HS-5 (cell line): ENCODE results near the gene OR8D1.
"Not testable (repeated sequence)": the region's sequence is repeated elsewhere in the genome, so short reads cannot be mapped to it uniquely, and the experiment has no call there.

Experiments used
- DNase-seq: peaks from one replicate; pipeline ENCODE4 v3.0.0-alpha.2; 2012; ENCODE audit warnings: low read depth

Gene OR8D1

DNA sequence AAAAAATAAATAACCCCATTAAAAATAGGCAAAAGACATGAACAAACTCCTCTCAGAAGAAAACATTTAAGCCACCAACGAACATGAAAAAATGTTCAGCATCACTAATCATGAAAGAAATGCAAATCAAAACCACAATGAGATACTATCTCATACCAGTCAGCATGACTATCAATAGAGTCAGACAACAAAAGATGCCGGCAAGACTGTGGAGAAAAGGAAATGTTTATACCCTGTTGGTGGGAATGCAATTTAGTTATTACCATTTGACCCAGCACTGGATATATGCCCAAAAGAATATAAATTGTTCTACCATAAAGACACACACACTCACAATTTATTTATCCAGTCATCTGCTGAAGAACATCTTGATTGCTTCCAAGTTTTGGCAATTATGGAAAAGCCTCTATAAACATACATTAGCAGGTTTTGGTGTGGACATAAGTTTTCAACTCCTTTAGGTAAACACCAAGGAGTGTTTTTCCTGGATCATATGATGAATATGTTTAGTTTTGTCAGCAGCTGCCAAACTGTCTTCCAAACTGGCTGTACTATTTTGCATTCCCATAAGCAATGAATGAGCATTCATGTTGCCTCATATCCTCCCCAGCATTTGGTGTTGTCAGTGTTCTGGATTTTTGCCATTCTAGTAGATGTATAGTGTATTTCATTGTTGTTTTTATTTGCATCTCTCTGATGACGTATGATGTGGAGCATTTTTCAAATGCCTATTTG lies 28.0 kb downstream of the OR8D1 start:
- peak; percentile 65 for DNase-seq

GRCh38 chr11:124278261-124278660 lies 35.5 kb downstream of the OR8D1 start:
- no peak for DNase-seq

GRCh38 chr11:124277804-124278203 lies 35.9 kb downstream of the OR8D1 start:
- no peak for DNase-seq

GRCh38 chr11:124277207-124277606 lies 36.5 kb downstream of the OR8D1 start:
- no peak for DNase-seq

- DNase-seq, result peak; percentile 25
Measured at GRCh38 chr11:124276081-124276480, 37.7 kb downstream of the OR8D1 start.

DNA sequence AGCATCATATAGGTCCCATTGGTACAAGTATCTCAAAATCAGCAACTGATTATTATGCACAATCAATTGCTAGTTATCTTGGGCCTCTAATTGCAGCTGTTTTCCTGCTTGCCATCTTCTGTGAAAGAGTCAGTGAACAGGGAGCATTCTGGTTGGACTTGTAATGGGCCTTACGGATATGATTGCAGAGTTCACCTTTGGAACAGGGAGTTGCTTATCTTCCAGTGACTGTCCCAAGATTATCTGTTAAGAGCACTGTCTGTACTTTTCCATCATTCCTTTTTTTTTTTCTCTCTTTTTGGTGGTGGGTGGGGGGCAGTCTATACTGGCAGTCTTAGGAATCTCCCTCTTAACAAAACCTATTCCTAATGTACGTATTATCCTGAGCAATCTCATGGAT lies 39.7 kb downstream of the OR8D1 start:
- DNase-seq, result no peak

GRCh38 chr11:124270886-124271285 lies 42.9 kb downstream of the OR8D1 start:
- not testable (repeated sequence) for DNase-seq

DNA sequence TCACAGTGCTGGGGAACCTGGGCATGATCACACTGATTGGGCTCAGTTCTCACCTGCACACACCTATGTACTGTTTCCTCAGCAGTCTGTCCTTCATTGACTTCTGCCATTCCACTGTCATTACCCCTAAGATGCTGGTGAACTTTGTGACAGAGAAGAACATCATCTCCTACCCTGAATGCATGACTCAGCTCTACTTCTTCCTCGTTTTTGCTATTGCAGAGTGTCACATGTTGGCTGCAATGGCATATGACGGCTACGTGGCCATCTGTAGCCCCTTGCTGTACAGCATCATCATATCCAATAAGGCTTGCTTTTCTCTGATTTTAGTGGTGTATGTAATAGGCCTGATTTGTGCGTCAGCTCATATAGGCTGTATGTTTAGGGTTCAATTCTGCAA lies 48.7 kb downstream of the OR8D1 start:
- DNase-seq, result not testable (repeated sequence)

DNA sequence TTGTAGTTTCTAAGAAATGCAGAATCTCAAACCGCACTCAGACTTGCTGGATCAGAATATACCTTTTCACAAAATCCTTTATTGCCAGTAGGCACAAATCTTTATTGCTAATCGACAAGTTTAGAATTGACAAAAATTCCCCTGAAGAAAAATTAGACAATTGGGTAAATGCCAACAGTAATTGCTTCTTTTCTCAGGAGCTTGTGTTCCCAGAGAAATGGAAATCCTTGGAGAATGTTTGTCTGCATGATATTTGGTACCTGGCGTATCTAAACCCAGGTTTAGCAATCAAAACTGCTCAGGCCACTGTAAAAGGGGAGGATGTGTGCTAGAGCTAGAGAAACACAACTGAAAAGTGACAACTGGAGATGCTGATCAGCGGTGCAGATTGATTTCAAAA lies 57.7 kb downstream of the OR8D1 start, which contains the start of gene OR8G5:
OR8G5 (plus strand) TSS at position 301 of the 400 bp plus-strand sequence. CDS start 8,556 bp downstream, outside the sequence.
- no peak for DNase-seq
